Measurements from ENCODE around the gene OR5AU1. TPM values are rescaled to one million over a fixed set of nuclear protein-coding genes. Genes with fewer than 3 reads are reported as not detected.

OR5AU1 gene
- total RNA-seq, 2 donors from 2014 or later, result not detected

- WGBS, 2 donors, result 78 to 96% methylated on average over 4 of the region's 4 CpGs
- no peak overlapping the region for H3K4me3 ChIP-seq
- H3K36me3 ChIP-seq (replicated peaks in 1 of 2; ENCODE audit: insufficient read depth in 1 of 2, low read depth in 2 of 2), result peaks cover 0 to 5% of the 10 kb centered on the region in 2 donors
- H3K27me3 ChIP-seq, result no peaks in the 10 kb centered on the region
- no peaks in the 10 kb centered on the region for H3K4me1 ChIP-seq
- no peak overlapping the region for H3K27ac ChIP-seq
- intact Hi-C loops (cut with DNase I), result no loop called here
- H3K9me3 ChIP-seq, result no peaks in the 10 kb centered on the region
- TF ChIP-seq POLR2A (IDR thresholded peaks at IDR 0.05) (no peak), CTCF (IDR thresholded peaks at IDR 0.05) (no peak)
- ATAC-seq (no peak), DNase-seq (no peak)
Observed at GRCh38 chr14:21202463-21203358, 46.8 kb upstream of the OR5AU1 start.

- Histone ChIP-seq H3K27ac (no peak overlapping the region), H3K27me3 (no peaks in the 10 kb centered on the region), H3K4me1 (no peaks in the 10 kb centered on the region), H3K36me3 (replicated peaks in 1 of 2; ENCODE audit: insufficient read depth in 1 of 2, low read depth in 2 of 2) (peaks cover 0 to 2% of the 10 kb centered on the region in 2 donors), H3K9me3 (no peaks in the 10 kb centered on the region), H3K4me3 (no peak overlapping the region)
- TF ChIP-seq CTCF (IDR thresholded peaks at IDR 0.05), result no peak
- no peak for DNase-seq
- ATAC-seq, result no peak
- WGBS, 2 donors, result 77 to 79% methylated on average over 12 of the region's 12 CpGs
- intact Hi-C loops (cut with DNase I), result no loop called here
Observed at GRCh38 chr14:21201732-21202462, 46.0 kb upstream of the OR5AU1 start.

GRCh38 chr14:21200752-21201461 lies 45.0 kb upstream of the OR5AU1 start:
- no peak for TF ChIP-seq CTCF (IDR thresholded peaks at IDR 0.05)
- TF ChIP-seq POLR2A (IDR thresholded peaks at IDR 0.05), result no peak
- Histone ChIP-seq H3K36me3 (replicated peaks in 1 of 2; ENCODE audit: insufficient read depth in 1 of 2, low read depth in 2 of 2) (no peaks in the 10 kb centered on the region), H3K4me3 (no peak overlapping the region), H3K27ac (no peak overlapping the region), H3K4me1 (no peaks in the 10 kb centered on the region), H3K27me3 (no peaks in the 10 kb centered on the region), H3K9me3 (no peaks in the 10 kb centered on the region)
- intact Hi-C loops (cut with DNase I), result no loop called here
- DNase-seq (no peak), ATAC-seq (no peak)
- 49 to 59% methylated on average over 5 of the region's 5 CpGs for WGBS, 2 donors

GRCh38 chr14:21199611-21200560 lies 44.0 kb upstream of the OR5AU1 start:
- Histone ChIP-seq H3K9me3 (no peaks in the 10 kb centered on the region), H3K27me3 (no peaks in the 10 kb centered on the region), H3K36me3 (replicated peaks in 1 of 2; ENCODE audit: insufficient read depth in 1 of 2, low read depth in 2 of 2) (no peaks in the 10 kb centered on the region), H3K27ac (no peak overlapping the region), H3K4me1 (no peaks in the 10 kb centered on the region), H3K4me3 (no peak overlapping the region)
- 56 to 61% methylated on average over 3 of the region's 3 CpGs for WGBS, 2 donors
- ATAC-seq (no peak), DNase-seq (no peak)
- TF ChIP-seq CTCF (IDR thresholded peaks at IDR 0.05), result no peak
- TF ChIP-seq POLR2A (IDR thresholded peaks at IDR 0.05), result no peak
- intact Hi-C loops (cut with DNase I), result no loop called here
